Measurements from ENCODE around the gene PCARE.

The PCARE gene

DNA sequence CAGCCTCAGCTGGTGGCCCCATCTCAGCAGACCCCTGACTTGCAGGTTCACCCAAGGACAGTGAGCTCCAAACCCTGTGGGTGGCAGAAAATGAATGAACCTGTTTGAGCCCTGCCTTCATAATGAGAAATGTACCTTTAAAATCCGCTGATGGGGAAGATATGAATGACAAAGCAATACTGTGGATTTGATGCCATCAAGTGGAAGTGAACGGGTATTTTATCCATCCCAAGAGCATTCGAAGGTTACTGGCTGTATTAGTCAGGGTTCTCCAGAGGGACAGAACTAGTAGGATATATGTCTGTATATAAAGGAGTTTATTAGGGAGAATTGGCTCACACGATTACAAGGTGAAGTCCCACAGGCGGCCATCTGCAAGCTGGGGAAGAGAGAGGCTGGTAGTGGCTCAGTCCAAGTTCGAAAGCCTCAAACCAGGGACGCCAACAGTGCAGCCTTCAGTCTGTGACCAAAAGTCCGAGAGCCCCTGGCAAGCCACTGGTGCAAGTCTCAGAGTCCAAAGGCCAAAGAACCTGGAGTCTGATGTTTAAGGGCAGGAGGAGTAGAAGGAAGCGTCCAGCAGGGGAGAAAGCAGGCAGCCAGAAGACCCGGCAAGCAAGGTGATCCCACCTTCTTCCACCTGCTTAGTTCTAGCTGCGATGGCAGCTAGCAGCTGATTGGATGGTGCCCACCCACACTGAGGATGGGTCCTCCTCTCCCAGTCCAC lies 61.1 kb downstream of the PCARE start:
- peak overlapping the region; percentile 96 for H3K4me2 ChIP-seq (ENCODE audit: low read depth, low read length, poor library complexity, severe bottlenecking)
- TF ChIP-seq EZH2phosphoT487 (IDR thresholded peaks at IDR 0.05; ENCODE audit: borderline replicate concordance) = no peak
- TF ChIP-seq, protein P1, sequence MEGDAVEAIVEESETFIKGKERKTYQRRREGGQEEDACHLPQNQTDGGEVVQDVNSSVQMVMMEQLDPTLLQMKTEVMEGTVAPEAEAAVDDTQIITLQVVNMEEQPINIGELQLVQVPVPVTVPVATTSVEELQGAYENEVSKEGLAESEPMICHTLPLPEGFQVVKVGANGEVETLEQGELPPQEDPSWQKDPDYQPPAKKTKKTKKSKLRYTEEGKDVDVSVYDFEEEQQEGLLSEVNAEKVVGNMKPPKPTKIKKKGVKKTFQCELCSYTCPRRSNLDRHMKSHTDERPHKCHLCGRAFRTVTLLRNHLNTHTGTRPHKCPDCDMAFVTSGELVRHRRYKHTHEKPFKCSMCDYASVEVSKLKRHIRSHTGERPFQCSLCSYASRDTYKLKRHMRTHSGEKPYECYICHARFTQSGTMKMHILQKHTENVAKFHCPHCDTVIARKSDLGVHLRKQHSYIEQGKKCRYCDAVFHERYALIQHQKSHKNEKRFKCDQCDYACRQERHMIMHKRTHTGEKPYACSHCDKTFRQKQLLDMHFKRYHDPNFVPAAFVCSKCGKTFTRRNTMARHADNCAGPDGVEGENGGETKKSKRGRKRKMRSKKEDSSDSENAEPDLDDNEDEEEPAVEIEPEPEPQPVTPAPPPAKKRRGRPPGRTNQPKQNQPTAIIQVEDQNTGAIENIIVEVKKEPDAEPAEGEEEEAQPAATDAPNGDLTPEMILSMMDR (conservative IDR thresholded peaks at IDR 0.05; ENCODE audit: low read length) = no peak
- H3K9me3 ChIP-seq (ENCODE audit: insufficient read depth, low read depth, low read length) = no peaks in the 10 kb centered on the region
- no peaks in the 10 kb centered on the region for H3K36me3 ChIP-seq (ENCODE audit: insufficient read depth, low read length)
- peak overlapping the region; percentile 79 for H3K4me3 ChIP-seq (ENCODE audit: low read length, poor library complexity, severe bottlenecking)
- H3F3A ChIP-seq (ENCODE audit: low read depth) = peaks cover 15% of the 10 kb centered on the region; the same call in 1 of the 2 replicates
- H3K4me1 ChIP-seq (ENCODE audit: insufficient read depth, low read length, poor library complexity, severe bottlenecking) = peaks cover 82% of the 10 kb centered on the region
- H2AFZ ChIP-seq (ENCODE audit: low read length) = no peak overlapping the region
- peak overlapping the region; percentile 84 for H3K9ac ChIP-seq (ENCODE audit: low read depth, low read length, poor library complexity, severe bottlenecking)
- no peaks in the 10 kb centered on the region for H3K9me2 ChIP-seq (replicated peaks; ENCODE audit: low read depth, low read length)
- H3K79me2 ChIP-seq (ENCODE audit: insufficient read depth, low read length) = peaks cover 10% of the 10 kb centered on the region; the same call in 1 of the 2 replicates
- H4K20me1 ChIP-seq (ENCODE audit: insufficient read depth, low read length, poor library complexity, severe bottlenecking) = no peaks in the 10 kb centered on the region
- no peaks in the 10 kb centered on the region for H3K27me3 ChIP-seq (ENCODE audit: insufficient read depth, low read length, poor library complexity, severe bottlenecking)

DNA sequence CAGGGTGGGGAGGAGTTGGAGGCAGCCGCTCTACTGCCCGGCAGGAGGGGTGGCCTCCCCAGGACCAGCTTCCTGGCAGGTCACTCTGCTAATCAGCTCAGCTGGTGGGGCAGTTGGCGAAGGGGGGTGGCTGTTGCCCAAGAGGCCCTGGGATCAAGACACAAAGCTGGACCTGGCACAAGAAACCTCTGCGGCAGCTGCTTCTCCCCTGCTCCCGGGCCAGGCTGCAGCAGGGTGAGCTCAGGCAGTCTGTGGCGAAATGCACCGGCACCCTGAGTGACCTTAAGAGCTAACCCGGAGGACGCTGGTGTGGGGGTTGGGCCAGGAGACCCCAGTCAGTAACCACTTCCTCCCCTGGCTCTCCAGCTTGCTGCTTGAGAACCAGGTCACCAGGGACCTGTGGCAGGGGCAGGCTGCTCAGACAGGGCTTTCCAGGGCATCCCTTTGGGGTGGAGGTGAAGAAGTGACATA lies 62.1 kb downstream of the PCARE start:
- Histone ChIP-seq H4K20me1 (ENCODE audit: insufficient read depth, low read length, poor library complexity, severe bottlenecking) (no peaks in the 10 kb centered on the region), H3K9me2 (replicated peaks; ENCODE audit: low read depth, low read length) (no peaks in the 10 kb centered on the region), H3K9me3 (ENCODE audit: insufficient read depth, low read depth, low read length) (no peaks in the 10 kb centered on the region), H3K36me3 (ENCODE audit: insufficient read depth, low read length) (no peaks in the 10 kb centered on the region), H2AFZ (ENCODE audit: low read length) (0 out of 2 replicates have a peak overlapping the region, but pooled peaks have one; percentile 11), H3K4me3 (ENCODE audit: low read length, poor library complexity, severe bottlenecking) (peak overlapping the region; percentile 79), H3K4me2 (ENCODE audit: low read depth, low read length, poor library complexity, severe bottlenecking) (peak overlapping the region; percentile 96), H3K9ac (ENCODE audit: low read depth, low read length, poor library complexity, severe bottlenecking) (peak overlapping the region; percentile 84), H3K79me2 (ENCODE audit: insufficient read depth, low read length) (peaks cover 10% of the 10 kb centered on the region; the same call in 1 of the 2 replicates), H3K4me1 (ENCODE audit: insufficient read depth, low read length, poor library complexity, severe bottlenecking) (peaks cover 82% of the 10 kb centered on the region), H3F3A (ENCODE audit: low read depth) (peaks cover 15% of the 10 kb centered on the region; the same call in 1 of the 2 replicates), H3K27me3 (ENCODE audit: insufficient read depth, low read length, poor library complexity, severe bottlenecking) (no peaks in the 10 kb centered on the region)
- TF ChIP-seq EZH2phosphoT487 (IDR thresholded peaks at IDR 0.05; ENCODE audit: borderline replicate concordance) = no peak
- TF ChIP-seq, protein P1 (conservative IDR thresholded peaks at IDR 0.05; ENCODE audit: low read length) = no peak

Data from Loucy (cell line).